SK-N-SH (cell line): ENCODE measurements around the gene MZT1. TPM values are rescaled to one million over a fixed set of nuclear protein-coding genes. Genes with fewer than 3 reads are reported as not detected.

Source experiments
- CTCF ChIA-PET: fragments of 300-600, 350-600 bp; formaldehyde crosslinking; extraction: SDS; loops from one replicate; lab custom pipeline; 2021; lab: Yijun Ruan, JAX
- POLR2A ChIA-PET: fragments of 350-600 bp; sonication (Branson Sonifier 250); formaldehyde crosslinking; extraction: SDS; loops from one replicate; lab custom pipeline; 2020; ENCODE audit warnings: antibody characterized with exemption, inconsistent platforms; lab: Yijun Ruan, JAX
- DNase-seq: peaks from one replicate; pipeline ENCODE4 v3.0.0; 2012
- H2AFZ ChIP-seq: fragments of 200-600 bp; sonication (generic); 2 replicates; pipeline ENCODE4 v1.8.1; 2016; ENCODE audit warnings: antibody characterized with exemption, mild to moderate bottlenecking, low read depth
- H3F3A ChIP-seq: fragments of 200-600 bp; sonication (generic); replicated peaks from 2 replicates; pipeline ENCODE3; 2016; ENCODE audit warnings: antibody characterized with exemption, mild to moderate bottlenecking; ENCODE audit not compliant: insufficient read depth
- H3K27ac ChIP-seq, 2 experiments: fragments of 200-500 bp in 1 of 2; fragments of 200-600 bp in 1 of 2; sonication (Bioruptor generic) in 1 of 2; sonication (generic), shearing (Covaris generic) in 1 of 2; 2 replicates each; pipeline versions ENCODE4 v1.5.1 to v1.6.1; 2014 to 2016; ENCODE audit warnings: low read depth in 2 of 2, inconsistent platforms in 1 of 2, low read length in 1 of 2, mild to moderate bottlenecking in 1 of 2, mixed read lengths in 1 of 2
- H3K27me3 ChIP-seq: fragments of 200-600 bp; sonication (generic), shearing (Covaris generic); 2 replicates; pipeline ENCODE4 v1.6.1; 2016; ENCODE audit warnings: mixed run types; ENCODE audit not compliant: insufficient read depth
- H3K36me3 ChIP-seq, 2 experiments: fragments of 200-500 bp in 1 of 2; fragments of 200-600 bp in 1 of 2; sonication (Bioruptor generic) in 1 of 2; sonication (generic) in 1 of 2; replicated peaks in 1 of 2; 2 replicates each; pipeline versions ENCODE3 to v1.5.1; 2014 to 2016; ENCODE audit warnings: low read length in 1 of 2, mild to moderate bottlenecking in 1 of 2; ENCODE audit not compliant: insufficient read depth in 2 of 2, control insufficient read depth in 1 of 2
- H3K4me1 ChIP-seq, 2 experiments: fragments of 200-500 bp in 1 of 2; fragments of 200-600 bp in 1 of 2; sonication (Bioruptor generic) in 1 of 2; sonication (generic), shearing (Covaris generic) in 1 of 2; 2 replicates each; pipeline versions ENCODE4 v1.5.1 to v1.6.1; 2014 to 2016; ENCODE audit warnings: low read depth in 1 of 2, low read length in 1 of 2, mixed run types in 1 of 2; ENCODE audit not compliant: insufficient read depth in 2 of 2, control insufficient read depth in 1 of 2
- H3K4me2 ChIP-seq: fragments of 200-600 bp; sonication (generic), shearing (Covaris generic); 2 replicates; pipeline ENCODE4 v1.6.1; 2017; ENCODE audit warnings: mixed run types
- H3K4me3 ChIP-seq, 2 experiments: fragments of 200-500 bp in 1 of 2; fragments of 200-600 bp in 1 of 2; sonication (Bioruptor generic) in 1 of 2; sonication (generic), shearing (Covaris generic) in 1 of 2; 2 replicates each; pipeline versions ENCODE4 v1.5.1 to v1.8.1; 2014 to 2016; ENCODE audit warnings: low read depth in 2 of 2, inconsistent platforms in 1 of 2, low read length in 1 of 2, mild to moderate bottlenecking in 1 of 2, mixed read lengths in 1 of 2, moderate library complexity in 1 of 2
- H3K79me2 ChIP-seq: fragments of 200-600 bp; sonication (generic); 2 replicates; pipeline ENCODE4 v1.8.1; 2017; ENCODE audit warnings: mild to moderate bottlenecking; ENCODE audit not compliant: insufficient read depth
- H3K9ac ChIP-seq: fragments of 200-600 bp; sonication (generic); 2 replicates; pipeline ENCODE4 v1.6.1; 2017; ENCODE audit warnings: mixed run types
- H3K9me2 ChIP-seq: fragments of 200-600 bp; sonication (generic); 2 replicates; pipeline ENCODE4 v1.6.1; 2017; ENCODE audit warnings: mixed run types
- H3K9me3 ChIP-seq: fragments of 200-600 bp; sonication (generic); 2 replicates; pipeline ENCODE4 v1.6.1; 2017; ENCODE audit warnings: mixed run types, mild to moderate bottlenecking, moderate library complexity
- H4K20me1 ChIP-seq: fragments of 200-600 bp; sonication (generic); 2 replicates; pipeline ENCODE4 v1.6.1; 2017; ENCODE audit warnings: mild to moderate bottlenecking, mixed run types; ENCODE audit not compliant: insufficient read depth
- ELF1 ChIP-seq: IDR thresholded peaks from 2 replicates; pipeline ENCODE4 v1.4.0; 2012
- EZH2phosphoT487 ChIP-seq: fragments of 200-600 bp; sonication (generic); IDR thresholded peaks from 2 replicates; pipeline ENCODE4 v1.6.1; 2017; ENCODE audit warnings: low read depth, mixed run types, mild to moderate bottlenecking, antibody characterized with exemption, moderate library complexity, borderline replicate concordance
- FOSL2 ChIP-seq: IDR thresholded peaks from 2 replicates; pipeline ENCODE4 v1.4.0; 2012; ENCODE audit warnings: low read depth, mild to moderate bottlenecking, moderate library complexity, borderline replicate concordance
- FOXM1 ChIP-seq: IDR thresholded peaks from 2 replicates; pipeline ENCODE4 v1.4.0; 2012; ENCODE audit warnings: low read depth, mild to moderate bottlenecking
- GATA2 ChIP-seq: sonication (generic); formaldehyde crosslinking; IDR thresholded peaks from 2 replicates; pipeline ENCODE4 v1.5.0; 2020; ENCODE audit warnings: mild to moderate bottlenecking, missing genetic modification reagents
- NFIC ChIP-seq: IDR thresholded peaks from 2 replicates; pipeline ENCODE4 v1.4.0; 2012; ENCODE audit warnings: borderline replicate concordance
- REST ChIP-seq: IDR thresholded peaks from 2 replicates; pipeline ENCODE4 v1.6.1; 2012; ENCODE audit warnings: mild to moderate bottlenecking, low read depth, low read length, moderate library complexity
- RFX5 ChIP-seq: IDR thresholded peaks from 2 replicates; pipeline ENCODE4 v1.6.1; 2012; ENCODE audit warnings: mild to moderate bottlenecking, improper control_type of control experiment, low read length
- RXRA ChIP-seq: IDR thresholded peaks from 2 replicates; pipeline ENCODE4 v1.4.0; 2012; ENCODE audit warnings: low read depth, mild to moderate bottlenecking, borderline replicate concordance
- TAF1 ChIP-seq: IDR thresholded peaks from 2 replicates; pipeline ENCODE4 v1.6.1; 2012; ENCODE audit warnings: low read depth, mild to moderate bottlenecking, low read length, moderate library complexity, borderline replicate concordance
- USF1 ChIP-seq: IDR thresholded peaks from 2 replicates; pipeline ENCODE4 v1.4.0; 2012; ENCODE audit warnings: low read depth, borderline replicate concordance
- WGBS: methylation state at CpG from one replicate; pipeline ENCODE4 v1.1.6; 2017; ENCODE audit warnings: low lambda C conversion rate; 5-methylcytosine and 5-hydroxymethylcytosine counted together
- polyA plus RNA-seq, 3 experiments: library from polyadenylated mRNA; depleted of rRNA; stranded (reverse); fragments of >200 nt; gene quantifications; 2 replicates each; pipeline ENCODE4 v1.2.3, GENCODE V29; 2012

The MZT1 gene
- polyA plus RNA-seq, 1 of the 3 experiments (the other 2 are of a cell fraction), result 8.2 TPM

- Histone ChIP-seq H2AFZ (no peak overlapping the region), H3K4me1 (no peaks in the 10 kb centered on the region), H3K9me2 (no peaks in the 10 kb centered on the region), H4K20me1 (no peaks in the 10 kb centered on the region), H3K9ac (no peak overlapping the region), H3K36me3 (no peaks in the 10 kb centered on the region), H3K79me2 (no peaks in the 10 kb centered on the region), H3K4me2 (no peak overlapping the region), H3K9me3 (no peaks in the 10 kb centered on the region), H3K27ac (no peak overlapping the region), H3K27me3 (no peaks in the 10 kb centered on the region), H3K4me3 (no peak overlapping the region), H3F3A (no peaks in the 10 kb centered on the region)
- TF ChIP-seq USF1, result no peak
- TF ChIP-seq NFIC, result no peak
- no peak for TF ChIP-seq FOSL2
- no peak for TF ChIP-seq REST
- no peak for TF ChIP-seq RXRA
- no peak for DNase-seq
- ChIA-PET CTCF (no interaction called here), POLR2A (no interaction called here)
- WGBS, result 100% methylated on average over 1 of the region's 1 CpG
Observed at GRCh38 chr13:72700509-72700908, 26.9 kb downstream of the MZT1 start.

GRCh38 chr13:72698164-72698563 lies 29.3 kb downstream of the MZT1 start:
- DNase-seq, result no peak
- H2AFZ ChIP-seq, result no peak overlapping the region
- WGBS, result 72% methylated on average over 2 of the region's 2 CpGs
- no peaks in the 10 kb centered on the region for H3K9me3 ChIP-seq
- no peaks in the 10 kb centered on the region for H4K20me1 ChIP-seq
- TF ChIP-seq NFIC (no peak), REST (no peak), FOXM1 (no peak), RFX5 (no peak), GATA2 (CRISPR knock-in tag) (no peak), TAF1 (no peak), EZH2phosphoT487 (no peak), ELF1 (no peak), FOSL2 (no peak)
- TF ChIP-seq, all 33 proteins: peak for 0
- H3K4me3 ChIP-seq, result no peak overlapping the region
- no peaks in the 10 kb centered on the region for H3K36me3 ChIP-seq
- no peaks in the 10 kb centered on the region for H3K27me3 ChIP-seq
- no peaks in the 10 kb centered on the region for H3K4me1 ChIP-seq
- no peak overlapping the region for H3K9ac ChIP-seq
- ChIA-PET CTCF (interaction anchor here (0.7 to 1.4 kb wide), 3 partner anchors 47 to 1737 kb away, joined by 3 to 4 read pairs (median 4); no protein-coding TSS in a partner anchor), POLR2A (no interaction called here)
- no peak overlapping the region for H3K4me2 ChIP-seq
- no peak overlapping the region for H3K27ac ChIP-seq
- no peaks in the 10 kb centered on the region for H3K79me2 ChIP-seq
- no peaks in the 10 kb centered on the region for H3F3A ChIP-seq
- H3K9me2 ChIP-seq, result no peaks in the 10 kb centered on the region
